GM18520 (cell line): Measurements from ENCODE around the gene AOPEP.
"Not testable (repeated sequence)": the region's sequence is repeated elsewhere in the genome, so short reads cannot be mapped to it uniquely, and the experiment has no call there.

Experiments
- ATAC-seq: cut with Tn5 transposase; IDR thresholded peaks from one replicate; pipeline ENCODE4 v1.9.1; 2021; ENCODE audit not compliant: unreplicated experiment

The AOPEP gene

DNA sequence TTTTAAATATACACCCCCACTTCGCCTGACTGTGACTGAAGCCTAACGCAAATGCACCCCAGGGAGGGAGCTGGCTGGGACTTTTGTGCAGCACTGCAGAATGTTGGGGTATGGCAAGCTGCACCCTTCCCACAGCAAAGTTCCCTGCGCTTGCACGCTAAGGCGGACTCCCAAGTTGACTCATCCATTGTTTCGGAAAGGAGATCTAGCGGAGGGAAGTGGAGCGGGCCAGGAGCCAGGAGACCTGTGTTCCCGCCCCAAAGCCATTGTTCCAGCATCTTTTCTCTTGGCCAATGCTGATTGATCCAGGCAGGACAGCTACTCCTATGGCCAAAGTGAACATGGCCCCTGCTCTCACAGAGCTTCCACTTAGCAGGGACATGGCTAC, 202.9 kb downstream of the AOPEP start:
- no peak for ATAC-seq

DNA sequence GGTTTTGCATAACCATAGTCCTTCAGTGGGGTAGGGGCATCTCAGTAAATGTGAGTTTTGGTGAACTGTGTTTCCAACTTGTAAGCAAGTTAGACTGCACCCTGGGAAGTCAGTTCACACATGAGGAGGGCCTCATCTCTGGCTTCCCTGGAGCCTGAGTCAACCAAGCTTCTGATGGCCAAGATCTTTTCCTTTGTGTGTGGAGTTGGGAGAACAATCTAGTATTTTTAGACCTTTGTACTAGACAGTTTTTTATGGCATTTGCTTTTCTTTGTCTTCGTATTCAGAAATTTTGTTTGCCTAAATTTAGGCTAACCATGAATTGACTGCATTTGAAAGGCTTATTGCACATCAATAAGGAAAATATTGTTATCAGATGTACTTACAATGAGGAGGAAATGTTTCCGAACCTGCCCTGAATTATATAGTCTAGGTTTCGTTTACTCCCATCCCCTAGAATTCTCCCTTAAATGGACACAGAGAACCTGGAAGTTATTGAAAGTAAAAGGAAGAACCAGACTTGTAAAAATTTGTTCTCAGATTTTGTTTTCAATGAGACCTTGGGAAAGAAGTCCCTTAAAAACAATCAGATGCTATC, 204.6 kb downstream of the AOPEP start:
- no peak for ATAC-seq

DNA sequence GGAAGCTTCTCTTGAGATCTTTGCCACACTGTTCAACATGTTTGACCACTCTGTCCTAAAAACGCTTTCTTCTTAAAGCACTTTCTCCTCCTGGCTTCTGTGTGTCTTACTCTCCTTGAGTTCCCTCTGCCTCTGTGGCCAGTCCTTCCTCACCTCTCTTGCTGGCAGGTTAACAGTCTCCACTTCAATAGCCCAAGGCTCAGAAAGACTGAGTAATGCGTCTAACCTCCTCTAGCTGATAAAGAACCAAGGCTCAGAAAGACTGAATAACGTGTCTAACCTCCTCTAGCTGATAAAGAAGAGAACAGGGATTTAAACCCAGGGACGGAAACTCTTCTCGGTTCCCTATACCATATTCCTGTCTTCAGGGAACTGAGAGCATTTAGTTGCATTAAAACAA, 205.2 kb downstream of the AOPEP start:
- no peak for ATAC-seq

DNA sequence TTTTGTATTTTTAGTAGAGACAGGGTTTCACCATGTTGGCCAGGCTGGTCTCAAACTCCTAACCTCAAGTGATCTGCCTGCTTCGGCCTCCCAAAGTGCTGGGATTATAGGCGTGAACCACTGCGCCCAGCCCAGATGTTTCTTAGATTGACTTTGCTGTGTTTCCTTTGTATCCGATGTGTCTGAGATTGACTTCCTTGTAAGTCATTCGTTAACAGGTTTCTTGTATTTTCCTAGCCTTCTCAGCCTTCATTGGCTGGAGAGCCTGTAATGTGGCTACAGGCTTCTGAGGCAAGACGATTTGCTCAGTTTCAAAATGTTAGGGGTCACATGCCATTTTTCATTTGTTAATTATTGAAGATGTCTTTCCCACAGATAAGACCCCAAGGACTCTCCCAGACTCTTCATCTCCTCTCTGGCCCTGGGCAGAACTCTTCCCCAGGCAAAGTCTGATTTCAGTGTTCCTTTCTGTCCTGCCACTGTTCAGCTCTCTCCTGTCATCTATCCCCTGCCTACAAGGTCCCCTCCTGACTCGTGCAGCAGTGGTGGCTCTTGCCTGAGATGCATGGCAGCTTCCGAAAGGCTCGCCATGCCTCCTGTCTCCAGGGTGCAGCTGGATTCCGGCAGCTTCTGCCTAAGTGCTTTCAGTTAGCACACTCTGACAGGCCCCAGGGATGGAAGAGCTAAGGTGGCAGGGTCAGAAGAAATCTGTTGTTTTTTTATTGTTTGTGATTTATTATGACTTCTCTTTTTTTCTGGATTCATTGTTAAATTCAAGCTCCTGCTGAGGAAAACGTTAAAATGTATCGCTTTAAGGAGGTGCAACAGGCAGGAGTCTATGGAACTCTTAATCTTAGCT, 206.4 kb downstream of the AOPEP start:
- no peak for ATAC-seq

DNA sequence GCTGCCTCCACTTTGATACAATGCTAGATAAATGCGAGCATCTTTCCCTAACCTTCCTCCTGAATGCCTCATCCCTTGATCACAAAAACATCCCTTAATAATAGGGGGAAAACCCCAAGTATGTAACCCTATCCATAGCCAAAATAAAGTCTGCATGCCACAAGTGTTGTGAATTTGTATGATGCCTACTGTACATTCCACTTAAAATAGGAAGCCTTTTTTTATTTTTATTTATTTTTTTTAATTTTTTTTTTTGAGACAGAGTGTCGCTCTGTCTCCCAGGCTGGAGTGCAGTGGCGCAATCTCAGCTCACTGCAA, 207.0 kb downstream of the AOPEP start:
- no peak for ATAC-seq

DNA sequence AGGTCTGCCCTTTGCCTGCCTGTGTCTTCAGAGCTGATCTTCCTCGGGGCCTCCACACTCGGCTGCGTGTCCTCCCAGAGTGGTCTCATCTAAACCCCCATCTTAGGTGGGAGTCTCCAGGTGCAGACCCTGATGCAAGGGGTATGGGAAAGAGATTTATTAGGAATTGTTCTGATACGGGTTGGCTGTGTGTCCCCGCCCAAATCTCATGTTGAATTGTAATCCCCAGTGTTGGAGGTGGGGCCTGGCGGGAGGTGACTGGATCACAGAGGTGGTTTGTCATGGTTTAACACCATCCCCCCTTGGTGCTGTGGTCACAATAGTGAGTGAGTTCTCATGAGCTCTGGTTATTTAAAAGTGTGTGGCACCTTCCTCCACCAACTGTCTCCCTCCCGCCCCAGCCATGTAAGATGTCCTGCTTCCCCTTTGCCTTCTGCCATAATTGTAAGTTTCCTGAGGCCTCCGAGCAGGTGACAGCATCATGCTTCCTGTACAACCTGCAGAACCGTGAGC, 208.4 kb downstream of the AOPEP start:
- no peak for ATAC-seq

DNA sequence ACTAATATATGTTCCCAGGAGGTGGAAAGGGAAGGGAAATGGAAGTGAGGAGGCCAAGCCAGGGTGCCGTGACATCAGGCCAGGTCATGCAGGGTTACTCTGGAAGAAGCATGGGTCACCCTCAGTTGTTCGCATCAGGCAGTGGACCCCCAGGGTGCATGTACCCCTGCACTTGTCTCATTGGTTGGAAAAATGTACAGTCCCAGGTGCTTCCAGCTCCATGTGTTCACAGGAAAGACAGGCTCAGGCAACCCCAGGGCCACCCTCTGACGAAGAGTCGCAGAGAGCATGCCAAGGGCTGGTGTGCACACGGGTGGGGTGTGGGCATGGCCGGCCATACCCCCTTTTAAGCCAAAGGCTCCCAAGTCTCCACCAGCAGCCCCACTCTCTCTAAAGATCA, 208.9 kb downstream of the AOPEP start:
- no peak for ATAC-seq

DNA sequence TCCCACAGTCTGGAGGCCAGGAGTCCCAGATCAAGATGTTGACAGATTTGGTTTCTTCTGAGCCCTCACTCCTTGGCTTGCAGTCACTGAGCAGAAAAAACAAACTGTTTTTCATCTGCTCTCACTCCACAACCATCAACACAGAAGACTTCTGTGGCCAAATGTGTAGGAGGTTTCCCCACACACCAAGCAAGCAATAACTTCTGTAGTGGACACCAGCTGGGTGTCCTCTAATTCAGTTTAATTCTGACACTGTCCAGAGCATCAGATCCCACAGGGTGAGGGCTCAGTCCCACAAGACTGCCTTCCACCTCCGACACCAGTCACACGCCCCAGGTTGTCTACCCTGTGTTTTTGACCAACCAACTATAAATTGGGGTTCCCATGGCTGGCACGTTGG, 209.9 kb downstream of the AOPEP start:
- no peak for ATAC-seq

DNA sequence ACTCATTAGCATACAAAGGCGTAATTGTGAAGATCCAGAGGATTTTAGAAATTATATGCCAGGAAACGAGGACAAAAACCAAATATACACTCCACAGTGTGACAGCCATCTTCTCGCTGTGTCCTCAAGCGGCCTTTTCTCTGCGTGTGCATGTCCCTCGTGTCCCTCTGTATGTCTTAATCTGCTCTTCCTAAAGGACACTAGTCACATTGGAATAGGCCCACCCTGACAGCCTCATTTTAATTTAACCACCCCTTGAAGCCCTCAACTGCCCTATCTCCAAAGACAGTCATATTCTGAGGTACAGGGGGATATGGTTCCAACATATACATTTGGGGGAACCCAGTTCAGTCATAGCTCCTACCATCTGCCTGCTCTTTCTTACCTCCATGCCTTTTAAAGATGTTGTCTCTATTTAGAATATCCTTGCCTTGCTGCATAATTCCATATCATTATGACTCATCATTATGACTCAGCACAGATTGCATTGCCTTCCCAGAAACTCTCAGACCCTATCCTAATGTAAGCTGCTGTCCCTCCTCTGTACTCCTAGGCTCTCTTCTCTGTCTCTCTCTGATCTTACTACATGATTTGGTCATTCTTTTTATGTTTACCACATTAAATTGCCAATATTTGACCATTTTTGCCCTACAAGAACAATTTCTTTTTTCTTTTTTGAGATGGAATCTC, 210.9 kb downstream of the AOPEP start:
- no peak for ATAC-seq

DNA sequence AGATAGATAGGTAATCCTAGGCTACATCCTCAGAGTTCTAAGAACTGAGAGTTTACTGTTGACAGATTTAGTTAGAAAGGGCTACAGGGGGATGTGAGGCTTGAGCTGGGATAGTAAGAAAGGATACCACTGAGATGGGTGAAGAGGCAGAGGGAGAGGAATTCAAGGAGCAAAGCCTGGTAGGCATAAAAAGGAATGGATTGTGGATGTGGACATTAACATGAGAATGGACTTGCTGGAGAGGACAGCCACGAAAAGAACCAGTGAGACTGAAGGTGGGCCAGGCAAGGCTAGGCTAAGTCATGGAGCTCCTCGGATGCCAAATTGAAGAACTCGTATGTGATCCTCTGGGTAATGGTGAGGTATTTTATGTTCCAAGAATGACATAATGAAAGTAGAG, 211.9 kb downstream of the AOPEP start:
- no peak for ATAC-seq

DNA sequence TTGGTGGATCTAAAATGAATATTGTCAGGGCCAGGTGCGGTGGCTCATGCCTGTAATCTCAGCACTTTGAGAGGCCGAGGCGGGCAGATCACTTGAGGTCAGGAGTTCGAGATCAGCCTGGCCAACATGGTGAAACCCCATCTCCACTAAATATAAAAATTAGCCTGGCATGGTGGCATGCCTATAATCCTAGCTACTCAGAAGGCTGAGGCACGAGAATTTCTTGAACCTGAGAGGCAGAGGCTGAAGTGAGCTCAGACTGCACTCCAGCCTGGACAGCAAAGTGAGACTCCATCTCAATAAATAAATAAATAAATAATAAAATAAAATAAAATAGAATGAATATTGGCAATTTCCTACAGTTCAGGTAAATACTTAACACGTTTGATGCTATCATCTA, 213.8 kb downstream of the AOPEP start:
- ATAC-seq = not testable (repeated sequence)

DNA sequence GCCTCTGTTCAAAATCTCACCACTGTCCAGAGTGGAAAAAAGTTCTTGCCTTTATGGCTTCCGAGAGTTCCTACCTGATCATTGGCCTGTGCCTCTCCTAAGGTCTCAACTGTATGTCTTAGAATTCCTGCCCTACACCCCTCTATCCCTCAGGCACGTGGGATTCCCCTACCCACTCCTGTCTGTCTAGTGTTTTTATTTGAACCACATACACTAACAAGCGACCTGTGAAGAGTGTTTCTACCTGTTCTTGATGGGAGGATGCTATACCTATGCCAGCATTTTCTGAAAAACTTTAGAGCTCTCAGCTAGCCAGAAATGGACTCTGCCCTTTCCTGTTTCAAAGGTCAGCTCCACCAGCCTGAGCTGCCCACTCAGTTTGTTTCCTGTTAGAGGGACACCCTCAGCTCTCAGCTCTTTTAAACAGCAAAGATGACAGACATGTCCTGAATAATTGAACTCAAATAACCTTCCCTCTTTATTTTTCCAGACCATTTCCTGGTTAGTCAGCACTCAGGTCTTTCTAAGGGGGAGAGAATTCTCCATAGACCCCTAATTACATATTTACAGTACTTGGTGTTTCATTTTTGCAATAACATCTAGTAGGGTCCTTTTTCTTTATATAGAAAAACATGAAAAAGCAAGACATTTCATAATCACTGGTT, 214.8 kb downstream of the AOPEP start:
- no peak for ATAC-seq

DNA sequence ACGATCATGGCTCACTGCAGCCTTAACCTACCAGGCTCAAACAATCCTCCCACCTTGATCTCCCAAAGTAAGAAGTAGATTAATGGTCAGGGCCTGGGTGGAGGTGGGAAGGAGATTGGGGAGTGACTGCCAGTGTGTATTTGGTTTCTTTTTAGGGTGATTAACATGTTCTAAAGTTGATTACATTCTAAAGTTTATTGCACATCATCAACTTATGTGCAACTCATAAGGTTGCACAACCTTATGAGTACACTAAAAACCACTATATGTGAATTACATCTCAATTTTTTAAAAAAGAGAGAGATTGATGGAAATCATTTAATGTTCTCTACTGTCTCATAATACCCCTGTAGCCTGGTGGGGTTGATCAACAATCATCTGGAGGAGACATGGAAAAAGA, 218.1 kb downstream of the AOPEP start:
- ATAC-seq = no peak

DNA sequence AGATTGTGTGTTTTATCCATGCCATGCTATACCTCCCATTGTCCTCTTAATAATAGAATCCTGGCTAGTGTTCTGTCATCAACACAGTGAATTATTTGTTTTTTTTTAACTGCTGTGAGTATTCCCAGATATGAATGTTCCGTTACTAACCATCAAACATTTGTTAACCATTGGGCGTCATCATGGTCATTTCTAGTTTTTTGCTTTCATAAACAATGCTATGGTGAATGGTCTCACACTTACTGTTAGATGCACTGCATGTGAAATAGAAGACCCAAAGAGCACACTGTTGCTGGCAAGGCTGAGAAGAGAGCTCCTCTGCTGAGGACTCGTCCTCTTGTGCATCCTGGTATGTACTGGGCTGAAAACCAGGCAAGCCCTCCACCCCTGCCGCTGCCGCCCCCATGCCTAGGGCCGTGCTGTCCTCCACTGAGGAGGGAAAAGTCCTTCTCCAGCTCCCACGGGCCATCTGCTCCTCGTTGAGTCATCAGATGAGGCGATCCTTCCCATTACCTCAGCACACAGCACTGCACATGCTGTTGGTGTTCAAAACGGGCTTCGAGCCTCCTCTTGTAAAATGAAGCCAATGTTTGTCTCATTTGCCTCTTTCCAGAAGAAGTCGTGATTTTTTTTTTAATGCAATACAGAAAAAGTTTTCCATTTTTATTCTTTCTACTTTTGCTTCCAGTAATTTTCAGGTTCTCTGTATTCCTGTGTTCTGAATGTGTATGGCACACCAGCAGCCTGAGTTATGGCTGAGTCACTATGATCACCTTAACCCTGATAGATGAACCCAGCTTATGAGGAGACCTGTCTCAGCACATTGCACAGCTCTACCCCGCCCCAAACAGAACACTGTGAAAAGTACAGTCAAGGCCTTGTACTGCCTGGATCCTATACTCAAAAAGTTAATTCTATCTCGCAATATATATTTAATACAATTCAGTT, 219.0 kb downstream of the AOPEP start:
- no peak for ATAC-seq

DNA sequence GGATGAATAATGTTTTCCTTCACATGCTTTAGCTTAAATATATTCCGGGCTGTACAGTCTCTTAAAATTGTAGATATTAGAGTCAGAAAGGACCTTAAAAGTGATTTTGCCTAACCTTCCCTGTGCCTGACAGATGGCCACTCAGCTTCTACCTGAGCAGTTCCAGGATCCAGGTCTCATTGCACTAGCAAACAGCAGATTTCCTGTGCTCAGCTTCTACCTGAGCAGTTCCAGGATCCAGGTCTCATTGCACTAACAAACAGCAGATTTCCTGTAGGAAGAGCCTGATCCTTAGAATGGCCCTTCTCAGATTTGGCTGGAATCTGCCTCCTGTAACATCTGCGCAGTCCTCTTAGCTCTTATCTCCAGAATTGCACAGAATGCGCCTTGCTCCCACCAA, 219.8 kb downstream of the AOPEP start:
- ATAC-seq = no peak

DNA sequence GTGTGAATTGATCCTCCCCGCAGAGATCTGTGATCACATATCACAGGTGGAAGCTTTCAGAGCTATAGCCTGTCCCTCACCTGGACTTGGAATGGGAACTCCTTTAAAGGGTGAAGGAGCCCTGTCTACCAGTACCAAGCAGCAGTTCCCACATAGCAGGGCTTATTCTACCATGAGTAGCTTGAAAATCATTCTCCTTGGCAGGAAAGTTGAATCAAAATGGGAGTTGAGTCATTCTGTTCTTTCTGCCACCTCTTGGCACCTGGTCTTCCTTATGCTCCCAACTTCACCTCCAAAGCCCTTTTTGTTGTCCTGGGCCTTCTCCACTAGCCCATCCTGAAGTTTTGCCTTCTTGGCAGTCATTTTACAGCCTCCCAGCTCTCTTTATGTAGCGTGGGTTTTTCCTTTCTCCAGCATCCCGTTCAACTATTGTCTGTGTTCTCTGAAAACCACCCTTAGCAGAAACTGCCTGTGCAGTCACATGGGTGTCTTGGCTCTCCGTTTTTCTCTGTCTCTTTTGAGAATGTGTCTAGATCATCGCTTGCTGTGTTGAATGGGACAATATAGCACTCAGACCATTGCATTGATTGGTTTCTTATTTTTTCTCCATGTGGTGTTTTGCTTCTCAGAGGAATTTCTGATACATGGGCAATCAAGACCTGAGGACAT, 222.2 kb downstream of the AOPEP start:
- no peak for ATAC-seq

DNA sequence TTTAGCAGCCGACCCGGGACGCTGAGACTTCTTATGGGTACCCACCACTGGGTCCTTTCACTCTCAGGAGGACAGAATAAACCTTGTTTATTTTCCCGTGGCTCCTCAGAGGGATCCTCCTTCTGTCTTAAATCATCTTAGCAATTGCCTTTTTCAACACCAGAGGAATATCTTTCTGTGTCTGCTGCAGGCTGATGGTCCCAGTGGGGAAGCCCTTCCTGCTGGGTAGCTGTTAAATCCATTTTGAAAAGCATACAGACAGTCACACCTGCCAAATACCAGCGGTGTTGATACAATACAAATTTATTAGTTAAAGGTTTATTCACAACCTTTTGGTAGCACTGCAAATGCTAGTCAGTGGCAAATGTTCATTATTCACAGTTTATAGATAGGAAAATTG, 222.9 kb downstream of the AOPEP start:
- no peak for ATAC-seq

DNA sequence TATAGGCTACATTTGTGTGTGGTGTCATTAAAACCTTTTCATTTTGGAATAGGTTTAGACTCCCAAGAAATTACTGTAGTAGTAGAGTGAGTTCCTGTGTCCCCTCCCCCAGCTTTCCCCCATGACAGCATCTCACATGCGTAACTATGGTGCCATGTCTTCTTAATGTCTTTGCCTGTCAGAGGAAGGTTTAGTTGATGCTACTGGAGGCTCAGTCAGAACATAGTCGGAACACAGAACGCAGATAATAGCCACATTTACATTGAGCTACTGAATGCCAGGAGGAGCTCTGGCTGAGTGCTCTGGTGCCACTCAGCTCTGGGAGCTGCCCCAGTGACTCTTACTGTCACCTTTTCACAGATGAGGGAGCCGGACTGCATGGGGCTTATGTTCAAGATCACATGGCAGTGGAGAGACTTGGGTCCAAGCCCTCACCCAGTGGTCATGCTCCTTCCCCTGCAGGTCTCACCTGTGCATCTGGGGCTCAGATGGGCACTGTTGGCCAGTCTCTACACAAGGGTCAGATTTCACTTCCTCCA, 223.6 kb downstream of the AOPEP start:
- ATAC-seq = no peak

DNA sequence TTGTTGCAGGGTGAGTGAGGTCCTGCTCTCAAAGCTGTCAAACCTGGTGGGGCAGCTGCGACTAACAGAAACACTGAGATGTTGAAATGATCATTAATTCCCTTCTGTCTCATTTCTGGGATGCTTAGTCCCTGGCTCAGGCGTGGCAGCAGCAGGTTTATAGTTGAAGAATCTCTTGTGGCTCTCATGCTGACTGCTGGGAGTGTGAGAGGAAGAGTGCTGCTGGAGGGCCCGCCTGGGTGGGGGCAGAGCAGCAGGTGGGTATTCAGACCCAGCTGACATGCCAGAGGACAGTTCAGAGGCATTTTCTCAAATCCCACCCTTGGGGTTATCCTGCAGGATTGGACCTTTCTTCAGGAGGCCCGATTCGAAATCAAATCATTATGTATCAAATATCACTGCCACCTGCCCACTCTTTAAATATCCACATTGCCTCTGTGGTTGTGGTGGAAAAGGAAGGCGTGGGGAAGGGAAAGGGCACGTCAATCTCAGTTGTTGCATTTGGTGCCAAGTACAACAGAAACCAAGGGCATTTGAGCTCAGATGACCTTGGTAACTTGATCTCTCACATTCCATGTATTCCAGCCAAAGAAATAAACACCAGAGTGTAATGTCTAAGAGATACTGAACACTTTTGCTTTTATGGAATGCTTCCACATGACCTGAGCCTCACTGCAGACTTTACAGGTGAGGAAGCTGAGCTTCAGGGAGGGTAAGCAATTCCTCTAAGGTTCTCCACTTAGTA, 224.3 kb downstream of the AOPEP start:
- no peak for ATAC-seq
